Natural killer cell (primary cell): ENCODE data around the gene IL22RA1. TPM values are rescaled to one million over a fixed set of nuclear protein-coding genes. Genes with fewer than 3 reads are reported as not detected.

Experiments used
- ATAC-seq, 3 donors: fragments of 150-1000 bp in 2 of 3; fragments of 200-7000 bp in 1 of 3; cut with Tn5 transposase; 1 replicate in 1 of 3; 2 replicates in 2 of 3; pipeline ENCODE4 v1.10.0; 2021; ENCODE audit warnings: mild to moderate bottlenecking in 2 of 3, moderate library complexity in 2 of 3
- DNase-seq, 2 donors: peaks; one replicate each; pipeline versions ENCODE4 v3.0.0 to v3.0.0-alpha.2; 2013 to 2021; ENCODE audit warnings: mixed read lengths in 1 of 2
- H3K27ac ChIP-seq: one replicate; pipeline ENCODE4 v1.5.1; 2013; ENCODE audit warnings: mild to moderate bottlenecking, low read length
- H3K27me3 ChIP-seq: one replicate; pipeline ENCODE4 v1.6.1; 2013; ENCODE audit warnings: low read length; ENCODE audit not compliant: control insufficient read depth, insufficient read depth
- H3K36me3 ChIP-seq: one replicate; pipeline ENCODE4 v1.6.1; 2013; ENCODE audit warnings: low read length; ENCODE audit not compliant: control insufficient read depth, insufficient read depth
- H3K4me1 ChIP-seq: one replicate; pipeline ENCODE4 v1.6.1; 2013; ENCODE audit warnings: low read length; ENCODE audit not compliant: control insufficient read depth, insufficient read depth
- H3K4me3 ChIP-seq: one replicate; pipeline ENCODE4 v1.5.1; 2013; ENCODE audit warnings: low read length
- H3K9me3 ChIP-seq: one replicate; pipeline ENCODE4 v1.6.1; 2013; ENCODE audit warnings: low read length; ENCODE audit not compliant: control insufficient read depth, insufficient read depth
- H3K27ac Mint-ChIP-seq, 2 donors: one replicate each; pipeline ENCODE4 v1.8.0; 2022; ENCODE audit warnings: mild to moderate bottlenecking in 2 of 2, mixed read lengths in 2 of 2, moderate library complexity in 1 of 2
- H3K27me3 Mint-ChIP-seq, 2 donors: one replicate each; pipeline ENCODE4 v1.8.0; 2022; ENCODE audit warnings: low read depth in 2 of 2, mixed read lengths in 2 of 2
- H3K36me3 Mint-ChIP-seq: one replicate; pipeline ENCODE4 v1.8.0; 2022; ENCODE audit warnings: mixed read lengths
- H3K4me1 Mint-ChIP-seq, 2 donors: one replicate each; pipeline ENCODE4 v1.8.0; 2022; ENCODE audit warnings: mixed read lengths in 2 of 2
- H3K4me3 Mint-ChIP-seq: one replicate; pipeline ENCODE4 v1.8.0; 2022; ENCODE audit warnings: mild to moderate bottlenecking, moderate library complexity, mixed read lengths
- H3K9me3 Mint-ChIP-seq, 2 donors: one replicate each; pipeline ENCODE4 v1.8.0; 2022; ENCODE audit warnings: mixed read lengths in 2 of 2
- WGBS: methylation state at CpG from one replicate; pipeline ENCODE4 v1.1.7; 2013; ENCODE audit warnings: missing lambda C conversion rate; ENCODE audit not compliant: insufficient coverage; 5-methylcytosine and 5-hydroxymethylcytosine counted together
- intact Hi-C: fragments of 100-400 bp; cut with micrococcal nuclease; formaldehyde crosslinking; loops from one replicate; pipeline ENCODE4 v1.14.2; 2022
- total RNA-seq, 4 donors: library from RNA; stranded (reverse); fragments of 120-200 nt in 1 of 4; gene quantifications; one replicate each; pipeline versions ENCODE4 v1.2.3 to v1.2.4, GENCODE V29; 2013 to 2022
- TF ChIP-seq, protein P1 (sequence below): fragments of 200-600 bp; IDR thresholded peaks from one replicate; pipeline ENCODE4 v1.8.0; 2022; ENCODE audit warnings: antibody characterized with exemption

The IL22RA1 gene
- total RNA-seq, 3 donors from 2014 or later (not counting 1 experiment from before 2014, with no cell fraction given), result not detected

DNA sequence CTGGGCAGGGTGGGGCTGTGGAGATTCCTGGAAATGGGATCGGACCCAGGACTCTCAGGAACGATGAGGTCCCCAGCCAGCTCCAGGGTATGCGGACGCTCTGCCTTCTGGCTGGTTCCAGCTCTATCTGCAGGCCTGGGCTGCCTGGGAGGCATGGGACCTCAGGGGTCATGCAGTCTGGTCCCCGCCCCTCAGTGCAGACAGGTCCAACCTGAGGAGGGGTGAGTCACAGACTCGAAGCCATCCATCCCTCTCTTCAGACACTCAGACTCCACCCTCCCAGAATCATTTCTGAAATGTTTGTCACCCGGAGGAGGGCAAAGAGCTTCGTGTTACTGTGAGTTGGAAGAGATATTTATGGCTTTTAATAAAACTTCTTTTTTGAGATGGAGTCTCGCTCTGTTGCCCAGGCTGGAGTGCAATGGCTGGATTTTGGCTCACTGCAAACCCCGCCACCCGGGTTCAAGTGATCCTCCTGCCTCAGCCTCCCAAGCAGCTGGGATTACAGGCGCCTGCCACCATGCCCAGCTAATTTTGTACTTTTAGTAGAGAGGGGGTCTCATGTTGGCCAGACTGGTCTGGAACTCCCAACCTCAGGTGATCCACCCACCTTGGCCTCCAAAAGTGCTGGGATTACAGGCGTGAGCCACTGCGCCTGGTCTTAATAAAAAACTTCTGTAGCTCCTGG, 25.1 kb downstream of the IL22RA1 start:
- ATAC-seq (no peak), DNase-seq (no peak)
- no peak overlapping the region for H3K4me3 Mint-ChIP-seq
- H3K4me1 Mint-ChIP-seq, result peaks cover 0 to 5% of the 10 kb centered on the region in 2 donors
- Histone ChIP-seq H3K27ac (no peak overlapping the region), H3K27me3 (no peaks in the 10 kb centered on the region), H3K9me3 (no peaks in the 10 kb centered on the region), H3K36me3 (no peaks in the 10 kb centered on the region), H3K4me3 (no peak overlapping the region), H3K4me1 (no peaks in the 10 kb centered on the region)
- no peaks in the 10 kb centered on the region for H3K9me3 Mint-ChIP-seq
- no peaks in the 10 kb centered on the region for H3K36me3 Mint-ChIP-seq
- TF ChIP-seq, protein P1, sequence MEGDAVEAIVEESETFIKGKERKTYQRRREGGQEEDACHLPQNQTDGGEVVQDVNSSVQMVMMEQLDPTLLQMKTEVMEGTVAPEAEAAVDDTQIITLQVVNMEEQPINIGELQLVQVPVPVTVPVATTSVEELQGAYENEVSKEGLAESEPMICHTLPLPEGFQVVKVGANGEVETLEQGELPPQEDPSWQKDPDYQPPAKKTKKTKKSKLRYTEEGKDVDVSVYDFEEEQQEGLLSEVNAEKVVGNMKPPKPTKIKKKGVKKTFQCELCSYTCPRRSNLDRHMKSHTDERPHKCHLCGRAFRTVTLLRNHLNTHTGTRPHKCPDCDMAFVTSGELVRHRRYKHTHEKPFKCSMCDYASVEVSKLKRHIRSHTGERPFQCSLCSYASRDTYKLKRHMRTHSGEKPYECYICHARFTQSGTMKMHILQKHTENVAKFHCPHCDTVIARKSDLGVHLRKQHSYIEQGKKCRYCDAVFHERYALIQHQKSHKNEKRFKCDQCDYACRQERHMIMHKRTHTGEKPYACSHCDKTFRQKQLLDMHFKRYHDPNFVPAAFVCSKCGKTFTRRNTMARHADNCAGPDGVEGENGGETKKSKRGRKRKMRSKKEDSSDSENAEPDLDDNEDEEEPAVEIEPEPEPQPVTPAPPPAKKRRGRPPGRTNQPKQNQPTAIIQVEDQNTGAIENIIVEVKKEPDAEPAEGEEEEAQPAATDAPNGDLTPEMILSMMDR, result no peak
- no peak overlapping the region for H3K27ac Mint-ChIP-seq
- peaks cover 7 to 16% of the 10 kb centered on the region in 2 donors for H3K27me3 Mint-ChIP-seq
- 93% methylated on average over 12 of the region's 14 CpGs for WGBS
- intact Hi-C loops, result no loop called here

- Mint-ChIP-seq H3K4me1 (peaks cover 0 to 11% of the 10 kb centered on the region in 2 donors), H3K36me3 (no peaks in the 10 kb centered on the region), H3K9me3 (no peaks in the 10 kb centered on the region), H3K4me3 (no peak overlapping the region), H3K27me3 (peaks cover 7 to 16% of the 10 kb centered on the region in 2 donors), H3K27ac (no peak overlapping the region)
- ATAC-seq, result no peak
- no peak for DNase-seq
- no peak overlapping the region for H3K27ac ChIP-seq
- H3K36me3 ChIP-seq, result no peaks in the 10 kb centered on the region
- WGBS, result 97% methylated on average over 2 of the region's 2 CpGs
- intact Hi-C loops, result no loop called here
- no peaks in the 10 kb centered on the region for H3K27me3 ChIP-seq
- TF ChIP-seq, protein P1, result no peak
- no peaks in the 10 kb centered on the region for H3K9me3 ChIP-seq
- H3K4me3 ChIP-seq, result no peak overlapping the region
- H3K4me1 ChIP-seq, result peaks cover 6% of the 10 kb centered on the region
Measured at GRCh38 chr1:24117132-24117531, 25.8 kb downstream of the IL22RA1 start.

DNA sequence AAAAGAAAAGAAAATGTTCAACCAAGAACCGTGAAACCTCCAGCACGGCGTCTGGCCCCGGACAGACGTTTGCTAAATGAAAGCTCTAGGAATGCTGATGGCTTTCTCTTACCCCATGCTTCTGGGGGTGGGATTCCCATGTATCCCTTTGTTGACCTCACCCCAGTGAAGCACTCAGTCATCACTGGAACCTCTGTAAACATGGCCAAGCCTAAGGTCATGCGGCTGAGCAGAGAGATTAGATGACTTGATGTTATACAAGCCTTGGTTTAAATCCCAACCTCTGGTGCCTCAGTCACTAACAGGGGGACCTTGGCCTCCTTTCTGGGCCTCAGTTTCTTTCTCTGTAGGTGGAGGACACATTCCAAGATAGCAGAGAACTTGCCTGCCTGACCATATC, 28.2 kb downstream of the IL22RA1 start:
- H3K4me1 Mint-ChIP-seq, result peaks cover 0 to 15% of the 10 kb centered on the region in 2 donors
- H3K27me3 Mint-ChIP-seq, result peaks cover 7 to 22% of the 10 kb centered on the region in 2 donors
- Histone ChIP-seq H3K36me3 (no peaks in the 10 kb centered on the region), H3K27me3 (no peaks in the 10 kb centered on the region), H3K9me3 (no peaks in the 10 kb centered on the region), H3K4me3 (no peak overlapping the region), H3K27ac (no peak overlapping the region), H3K4me1 (peaks cover 7% of the 10 kb centered on the region)
- ATAC-seq (no peak), DNase-seq (no peak)
- WGBS, result 94% methylated on average over 6 of the region's 6 CpGs
- H3K27ac Mint-ChIP-seq, result no peak overlapping the region
- intact Hi-C loops, result no loop called here
- no peaks in the 10 kb centered on the region for H3K9me3 Mint-ChIP-seq
- TF ChIP-seq, protein P1, result no peak
- no peaks in the 10 kb centered on the region for H3K36me3 Mint-ChIP-seq
- no peak overlapping the region for H3K4me3 Mint-ChIP-seq

- Histone ChIP-seq H3K36me3 (no peaks in the 10 kb centered on the region), H3K4me1 (peaks cover 7% of the 10 kb centered on the region), H3K9me3 (no peaks in the 10 kb centered on the region), H3K4me3 (no peak overlapping the region), H3K27me3 (no peaks in the 10 kb centered on the region), H3K27ac (no peak overlapping the region)
- no peaks in the 10 kb centered on the region for H3K36me3 Mint-ChIP-seq
- TF ChIP-seq, protein P1, result no peak
- no peaks in the 10 kb centered on the region for H3K9me3 Mint-ChIP-seq
- no peak overlapping the region for H3K27ac Mint-ChIP-seq
- no peak overlapping the region for H3K4me3 Mint-ChIP-seq
- WGBS, result 60% methylated on average over 6 of the region's 6 CpGs
- DNase-seq, result no peak
- H3K27me3 Mint-ChIP-seq, result peaks cover 7 to 22% of the 10 kb centered on the region in 2 donors
- peaks cover 0 to 15% of the 10 kb centered on the region in 2 donors for H3K4me1 Mint-ChIP-seq
- intact Hi-C loops, result no loop called here
- no peak for ATAC-seq
Measured at GRCh38 chr1:24113641-24114033, 29.3 kb downstream of the IL22RA1 start.
